SKM-1 treated with dmso at 0.1 percent for 144 hours (cell line): ENCODE measurements around the gene ST6GALNAC6.
"Not testable (repeated sequence)": the region's sequence is repeated elsewhere in the genome, so short reads cannot be mapped to it uniquely, and the experiment has no call there.

Source experiments
- DNase-seq: peaks from one replicate; lab custom pipeline; 2025; ENCODE audit not compliant: unreplicated experiment; lab: John Stamatoyannopoulos, UW

Gene ST6GALNAC6

GRCh38 chr9:127857278-127857677, 42.1 kb downstream of the ST6GALNAC6 start:
- no peak for DNase-seq

DNA sequence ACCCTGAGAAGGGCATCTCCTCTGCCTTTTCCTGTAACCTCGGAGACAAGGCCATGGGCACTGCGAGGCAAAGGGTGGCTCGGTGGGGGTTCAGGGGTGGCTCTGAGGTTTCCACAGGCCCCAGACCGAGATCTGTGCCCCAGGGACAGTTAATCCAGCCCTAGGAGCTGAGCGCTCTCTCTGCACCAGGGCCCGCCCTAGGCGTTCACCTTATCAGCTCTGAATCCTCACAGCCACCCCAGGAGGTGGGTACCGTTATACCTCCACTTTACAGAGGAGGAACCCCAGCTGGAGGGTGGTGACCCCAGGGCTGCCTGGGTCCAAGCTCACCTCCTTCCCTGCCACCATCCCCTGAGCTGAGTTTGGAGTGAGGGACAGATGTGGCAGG, 42.7 kb downstream of the ST6GALNAC6 start:
- DNase-seq: no peak

GRCh38 chr9:127856094-127856728, 43.2 kb downstream of the ST6GALNAC6 start:
- no peak for DNase-seq

- no peak for DNase-seq
Measured at GRCh38 chr9:127855522-127855921, 43.9 kb downstream of the ST6GALNAC6 start.

- no peak for DNase-seq
Measured at GRCh38 chr9:127854960-127855359, 44.4 kb downstream of the ST6GALNAC6 start.

- DNase-seq: no peak
Measured at GRCh38 chr9:127854184-127854806, 45.1 kb downstream of the ST6GALNAC6 start, which contains the start of gene ENG. Gene ENG, minus strand, starts transcription at chr9:127854658. Its CDS starts 303 bp downstream, at chr9:127854355.

- no peak for DNase-seq
Measured at GRCh38 chr9:127853312-127854183, 45.9 kb downstream of the ST6GALNAC6 start.

DNA sequence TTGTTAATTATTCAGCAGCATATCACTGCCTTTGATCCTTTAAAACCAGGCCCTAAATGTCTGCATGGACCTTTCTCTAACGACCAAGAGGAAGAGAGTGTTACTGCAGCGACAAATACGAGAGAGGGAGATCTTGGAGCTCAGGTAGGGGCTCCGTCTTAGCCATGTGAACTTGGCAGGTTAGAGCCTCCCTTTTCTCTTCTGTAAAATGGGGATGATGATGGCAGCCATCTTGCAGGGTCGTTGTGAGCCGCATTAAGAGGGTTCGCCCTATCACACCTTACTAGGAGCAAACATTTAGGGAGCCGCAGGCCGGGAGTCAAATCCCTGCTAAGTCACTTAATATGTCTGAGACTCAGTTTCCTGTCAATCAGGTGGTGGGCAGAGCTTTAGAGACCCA, 46.6 kb downstream of the ST6GALNAC6 start:
- no peak for DNase-seq

GRCh38 chr9:127850286-127850830, 49.0 kb downstream of the ST6GALNAC6 start:
- no peak for DNase-seq

DNA sequence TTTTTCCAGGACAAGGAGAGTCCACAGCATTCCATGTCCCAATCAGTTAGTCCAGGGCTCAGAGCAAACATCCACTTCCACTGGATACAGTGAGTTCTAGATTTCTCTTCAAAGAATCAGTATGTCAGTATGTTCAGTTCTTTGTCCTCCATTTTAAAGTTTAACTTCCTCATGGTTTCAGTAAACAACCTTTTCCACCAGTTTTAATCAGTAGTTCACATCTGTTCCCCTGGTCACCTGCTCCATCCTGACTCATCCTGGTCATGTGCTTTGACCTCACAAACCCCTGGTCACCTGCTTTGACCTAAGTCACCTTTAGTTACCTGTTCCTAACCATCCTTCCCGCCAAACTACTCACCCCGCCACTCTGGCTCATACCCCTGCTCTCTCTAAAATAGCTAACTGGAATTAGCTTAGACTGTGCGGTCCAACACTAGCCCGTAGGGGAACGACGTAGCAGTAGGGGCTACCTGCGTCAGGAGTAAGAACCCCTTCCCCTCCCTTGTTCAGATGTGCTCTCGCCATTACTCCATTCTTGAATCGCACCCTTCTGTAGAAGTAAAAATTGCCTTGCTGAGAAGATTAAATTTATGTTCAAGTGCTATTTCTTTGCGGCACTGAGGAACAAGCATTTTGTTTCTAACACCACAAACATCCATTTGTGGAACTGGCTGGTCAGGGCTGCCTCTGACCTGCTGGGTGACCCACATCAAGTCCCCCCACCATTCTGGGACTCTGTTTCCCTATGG, 50.5 kb downstream of the ST6GALNAC6 start:
- no peak for DNase-seq

GRCh38 chr9:127847833-127848755, 51.3 kb downstream of the ST6GALNAC6 start:
- no peak for DNase-seq

- DNase-seq: no peak
Measured at GRCh38 chr9:127847178-127847510, 52.3 kb downstream of the ST6GALNAC6 start.

GRCh38 chr9:127846443-127847177, 52.8 kb downstream of the ST6GALNAC6 start:
- DNase-seq: no peak

- DNase-seq: not testable (repeated sequence)
Measured at GRCh38 chr9:127845619-127846018, 53.8 kb downstream of the ST6GALNAC6 start.

DNA sequence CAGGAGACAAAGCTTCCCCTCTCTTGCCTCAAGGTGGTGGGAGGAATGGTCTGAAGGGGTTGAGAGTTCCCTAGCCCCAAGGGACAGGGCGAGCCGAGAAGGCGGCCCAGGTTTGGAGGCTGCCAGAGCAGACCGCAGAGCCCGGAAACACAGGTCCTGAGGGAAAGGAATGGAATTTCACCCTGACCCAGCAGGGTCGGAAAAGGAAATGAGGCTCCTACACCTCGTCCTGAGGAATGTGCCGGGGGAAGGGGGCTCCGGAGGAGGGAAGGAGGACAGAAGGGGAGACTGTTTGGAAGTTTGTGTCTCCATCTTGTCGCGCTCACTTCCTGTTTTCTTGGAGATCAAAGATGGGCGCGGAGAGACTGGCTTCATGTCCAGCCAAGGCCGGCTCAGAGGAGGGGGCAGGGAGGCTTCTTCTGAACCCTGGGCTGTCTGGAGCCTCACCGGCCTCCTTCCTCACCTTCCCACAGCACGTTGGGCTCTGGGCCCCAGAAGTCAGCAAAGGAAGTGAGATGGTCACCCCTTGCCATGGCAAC, 54.5 kb downstream of the ST6GALNAC6 start:
- DNase-seq: no peak

DNA sequence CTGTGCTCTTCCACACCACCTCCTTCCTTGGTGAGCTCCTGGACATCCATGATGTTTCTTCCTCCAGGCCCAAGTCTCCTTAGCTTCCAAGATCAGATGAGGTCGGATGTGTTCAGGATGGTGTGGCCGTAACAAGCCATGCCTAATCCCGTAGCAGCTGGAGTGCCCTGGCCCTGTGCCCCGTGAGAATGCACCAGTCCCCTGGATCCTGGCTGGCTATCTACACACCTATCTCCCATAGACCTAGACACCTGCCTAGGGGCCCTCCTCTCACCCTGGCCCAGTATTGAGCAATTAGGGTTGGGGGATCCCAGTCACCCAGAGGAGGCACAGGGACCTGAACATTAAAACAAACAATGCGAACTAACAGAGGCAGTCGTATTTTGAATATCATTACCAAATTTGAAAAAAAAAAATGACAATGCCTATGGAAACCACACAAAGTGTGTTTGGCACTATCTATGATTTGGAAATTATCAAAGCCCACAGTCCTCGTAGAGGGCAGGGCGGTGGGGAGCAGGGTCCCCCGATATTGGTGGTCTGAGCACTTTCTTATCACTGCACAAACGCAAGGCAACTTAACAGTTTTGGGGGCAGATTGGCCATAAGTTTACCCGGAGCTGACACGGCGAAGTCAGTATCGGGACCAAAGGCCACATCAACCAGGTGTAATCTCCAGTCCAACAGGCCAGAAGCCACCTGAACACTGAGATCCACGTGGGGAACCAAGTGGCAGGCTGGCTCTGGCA, 58.1 kb downstream of the ST6GALNAC6 start:
- DNase-seq: no peak

GRCh38 chr9:127838375-127839078, 60.9 kb downstream of the ST6GALNAC6 start:
- no peak for DNase-seq

DNA sequence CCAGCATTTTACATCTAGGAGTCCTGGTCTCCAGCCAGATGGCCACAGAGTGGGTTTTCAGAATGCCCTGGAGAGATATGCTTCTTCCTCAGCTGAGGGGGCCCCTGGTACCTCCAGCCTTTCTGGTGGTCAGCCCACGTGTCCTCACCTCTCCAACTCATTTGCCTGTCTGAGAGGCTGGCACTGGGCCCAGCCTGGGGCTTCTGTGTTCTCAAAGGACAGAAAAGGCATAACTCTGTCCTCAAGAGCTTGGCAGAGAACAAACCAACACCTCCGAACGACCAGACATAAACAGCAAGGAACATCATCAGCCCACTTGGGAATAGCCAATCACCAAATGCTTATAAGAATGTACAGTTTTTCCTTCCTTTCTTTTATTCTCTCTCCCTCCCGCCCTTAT, 62.1 kb downstream of the ST6GALNAC6 start:
- DNase-seq: no peak
